Measurements from ENCODE around the gene KIFC1.
"Not testable (repeated sequence)": the region's sequence is repeated elsewhere in the genome, so short reads cannot be mapped to it uniquely, and the experiment has no call there.

Gene KIFC1
- total RNA-seq: 0.71 to 4.3 (median 3.6) reads per million in 4 donors

DNA sequence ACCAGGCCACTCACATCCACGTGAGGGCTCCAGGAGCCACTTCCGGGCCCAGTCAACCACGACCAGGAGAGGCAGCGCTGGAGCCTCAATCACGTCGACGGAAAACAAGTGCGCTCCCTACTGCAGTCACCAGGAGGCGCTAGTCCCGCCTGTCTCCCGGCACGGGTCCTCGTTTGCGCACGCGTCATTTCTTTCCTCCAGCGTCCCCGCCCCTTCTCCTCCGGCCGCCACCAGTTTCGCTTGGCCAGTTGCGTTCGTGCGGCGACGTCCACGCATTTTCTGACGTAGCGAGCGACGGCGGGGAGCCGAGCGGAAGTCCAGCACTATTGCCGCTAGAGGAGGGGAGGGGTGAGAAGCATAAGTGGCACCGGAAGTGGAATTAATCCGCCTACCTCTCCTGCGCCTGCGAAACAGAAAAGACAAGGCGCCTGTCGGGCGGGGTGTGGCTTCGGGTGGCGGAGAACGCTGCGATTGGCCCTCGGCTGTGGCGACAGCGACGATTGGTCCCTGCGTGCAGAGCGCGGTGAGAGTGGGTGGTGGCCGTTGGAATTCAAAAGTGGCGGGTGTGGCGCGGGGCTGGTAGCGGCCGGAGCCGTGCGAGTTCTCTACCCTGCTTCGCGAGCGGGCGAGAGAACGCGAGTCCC lies at the start of gene KIFC1:
KIFC1 (plus strand) TSS at position 546 of the 644 bp plus-strand sequence. CDS start 163 bp downstream, outside the sequence.
- DNase-seq: peak; percentile 98 to 100 (median 99)

DNA sequence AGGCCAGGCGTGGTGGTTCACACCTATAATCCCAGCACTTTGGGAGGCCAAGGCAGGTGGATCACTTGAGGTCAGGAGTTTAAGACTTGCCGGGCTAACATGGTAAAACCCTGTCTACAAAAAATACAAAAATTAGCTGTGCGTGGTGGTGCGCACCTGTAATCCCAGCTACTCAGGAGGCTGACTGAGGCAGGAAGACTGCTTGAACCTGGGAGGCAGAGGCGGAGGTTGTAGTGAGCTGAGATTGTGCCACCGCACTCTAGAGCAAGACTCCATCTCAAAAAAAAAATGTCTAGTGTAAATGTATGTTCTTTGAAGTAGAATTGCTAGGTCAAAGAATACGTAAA lies 48.0 kb upstream of the KIFC1 start:
- not testable (repeated sequence) for DNase-seq

- peak; percentile 52 to 83 (median 70) for DNase-seq
These were observed 47.5 kb upstream of the KIFC1 start for GRCh38 chr6:33343953-33344611.

DNA sequence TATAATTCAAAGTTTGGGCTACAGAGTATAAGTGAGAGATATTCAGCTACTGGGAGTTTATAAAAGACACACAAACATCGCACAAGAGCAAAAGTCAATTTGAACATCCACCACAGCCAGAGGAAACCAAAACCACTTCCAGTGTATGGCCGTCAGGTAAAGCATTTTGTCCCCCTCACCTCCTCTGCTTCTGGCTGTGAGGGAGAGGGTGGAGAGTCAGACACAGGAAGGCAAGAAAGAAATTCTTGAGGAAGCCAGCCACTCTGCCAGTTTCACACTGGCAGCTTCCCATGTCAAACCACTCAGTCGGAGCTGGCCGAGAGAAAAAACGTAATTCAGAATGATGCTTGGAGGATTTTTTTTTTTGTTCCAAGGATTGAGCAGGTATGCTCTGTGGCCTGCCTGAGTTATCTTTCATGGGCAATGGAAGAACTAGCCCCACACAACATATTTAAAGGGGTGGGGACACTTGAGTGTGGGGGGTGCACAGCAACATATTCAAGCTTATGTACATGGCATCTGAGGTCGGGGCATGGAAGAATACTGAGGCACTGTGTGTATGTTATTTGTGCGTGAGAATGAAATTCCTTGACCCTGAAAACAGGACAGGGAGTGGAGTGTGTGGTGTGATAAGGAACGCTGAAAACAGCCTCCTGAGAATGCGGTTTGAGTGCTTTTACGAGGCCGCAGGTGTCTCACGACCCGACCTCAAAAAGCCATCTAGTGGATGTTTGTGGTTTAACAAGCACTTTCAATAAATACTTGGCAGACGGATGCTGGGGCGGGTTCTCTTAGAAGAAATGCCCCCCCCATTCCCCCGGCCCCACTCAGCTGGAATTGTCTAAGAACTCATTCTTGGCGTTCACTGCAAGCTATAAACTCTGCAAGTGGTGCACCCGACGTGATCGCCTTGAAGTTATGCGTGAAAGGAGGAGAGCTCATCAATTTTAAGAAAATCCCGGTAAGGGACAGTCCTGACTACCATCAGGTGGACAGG lies 46.6 kb upstream of the KIFC1 start:
- peak; percentile 44 to 85 (median 62) for DNase-seq

DNA sequence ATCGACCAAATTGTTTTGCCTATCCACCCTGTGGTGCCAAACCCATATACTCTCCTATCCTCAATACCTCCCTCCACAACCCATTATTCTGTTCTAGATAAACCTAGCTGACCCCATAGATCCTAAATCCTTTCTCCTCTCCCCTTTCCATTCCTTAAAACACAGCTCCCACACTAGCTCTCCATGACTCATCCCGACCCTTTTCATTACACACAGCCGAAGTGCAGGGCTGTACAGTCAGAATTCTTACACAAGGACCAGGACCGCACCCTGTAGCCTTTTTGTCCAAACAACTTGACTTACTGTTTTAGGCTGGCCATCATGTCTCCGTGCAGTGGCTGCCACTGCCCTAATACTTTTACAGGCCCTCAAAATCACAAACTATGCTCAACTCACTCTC lies 44.7 kb upstream of the KIFC1 start:
- not testable (repeated sequence) for DNase-seq

DNA sequence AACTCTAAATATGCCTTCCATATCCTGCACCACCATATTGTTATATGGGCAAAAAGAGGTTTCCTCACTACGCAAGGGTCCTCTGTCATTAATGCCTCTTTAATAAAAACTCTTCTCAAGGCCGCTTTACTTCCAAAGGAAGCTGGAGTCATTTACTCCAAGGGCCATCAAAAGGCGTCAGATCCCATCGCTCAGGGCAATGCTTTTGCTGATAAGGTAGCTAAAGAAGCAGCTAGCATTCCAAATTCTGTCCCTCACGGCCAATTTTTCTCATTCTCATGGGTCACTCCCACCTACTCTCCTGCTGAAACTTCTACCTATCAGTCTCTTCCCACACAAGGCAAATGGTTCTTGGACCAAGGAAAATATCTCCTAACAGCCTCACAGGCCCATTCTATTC lies 43.8 kb upstream of the KIFC1 start:
- no peak for DNase-seq

GRCh38 chr6:33355860-33356259 lies 35.8 kb upstream of the KIFC1 start:
- DNase-seq: not testable (repeated sequence)

- no peak for DNase-seq
These were observed 35.3 kb upstream of the KIFC1 start for GRCh38 chr6:33356295-33356694.

- not testable (repeated sequence) for DNase-seq
These were observed 34.3 kb upstream of the KIFC1 start for GRCh38 chr6:33357160-33357871.

GRCh38 chr6:33359331-33359730 lies 32.3 kb upstream of the KIFC1 start:
- DNase-seq: no peak

- not testable (repeated sequence) for DNase-seq
These were observed 28.1 kb upstream of the KIFC1 start for GRCh38 chr6:33363486-33363885.

DNA sequence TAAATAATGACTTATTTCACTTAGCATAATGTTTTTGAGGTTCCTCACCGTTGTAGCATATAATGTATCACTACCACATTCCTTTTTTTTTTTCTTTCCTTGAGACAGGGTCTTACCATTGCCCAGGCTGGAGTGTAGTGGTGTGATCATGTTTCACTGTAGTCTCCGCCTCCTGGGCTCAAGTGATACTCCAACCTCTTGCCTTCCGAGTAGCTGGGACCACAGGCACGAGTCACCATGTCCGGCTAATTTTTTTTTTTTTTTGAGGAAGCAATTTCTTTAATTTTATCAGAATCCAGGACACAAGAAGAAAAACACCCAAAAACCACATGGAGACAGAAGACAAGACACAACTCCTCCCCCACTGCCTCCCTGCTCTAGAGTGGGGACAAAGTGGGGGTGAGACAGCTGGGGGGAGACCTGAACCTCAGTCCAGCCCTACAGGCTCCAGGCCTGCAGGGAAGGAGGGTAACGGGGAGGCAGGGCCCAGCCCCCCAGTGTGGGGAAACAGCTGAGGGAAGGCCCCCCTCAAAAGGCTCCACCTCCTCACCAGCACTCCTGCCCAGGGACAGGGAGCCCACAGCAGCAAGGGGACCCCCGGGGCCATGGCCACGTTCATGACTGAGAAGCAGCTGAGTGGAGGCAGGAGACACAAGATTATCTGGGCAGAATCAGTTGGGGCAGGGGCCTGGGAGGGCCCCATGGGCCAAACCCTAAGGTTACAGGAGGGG lies 27.0 kb upstream of the KIFC1 start:
- not testable (repeated sequence) for DNase-seq

- not testable (repeated sequence) for DNase-seq
These were observed 26.2 kb upstream of the KIFC1 start for GRCh38 chr6:33365206-33365971.

GRCh38 chr6:33367009-33367714 lies 24.5 kb upstream of the KIFC1 start:
- no peak for DNase-seq

GRCh38 chr6:33367715-33368025 lies 24.0 kb upstream of the KIFC1 start:
- DNase-seq: not testable (repeated sequence)

- not testable (repeated sequence) for DNase-seq
These were observed 19.7 kb upstream of the KIFC1 start for GRCh38 chr6:33371901-33372300.

GRCh38 chr6:33372526-33373123 lies 19.0 kb upstream of the KIFC1 start:
- DNase-seq: no peak

GRCh38 chr6:33373960-33374910 lies 17.4 kb upstream of the KIFC1 start:
- no peak for DNase-seq

DNA sequence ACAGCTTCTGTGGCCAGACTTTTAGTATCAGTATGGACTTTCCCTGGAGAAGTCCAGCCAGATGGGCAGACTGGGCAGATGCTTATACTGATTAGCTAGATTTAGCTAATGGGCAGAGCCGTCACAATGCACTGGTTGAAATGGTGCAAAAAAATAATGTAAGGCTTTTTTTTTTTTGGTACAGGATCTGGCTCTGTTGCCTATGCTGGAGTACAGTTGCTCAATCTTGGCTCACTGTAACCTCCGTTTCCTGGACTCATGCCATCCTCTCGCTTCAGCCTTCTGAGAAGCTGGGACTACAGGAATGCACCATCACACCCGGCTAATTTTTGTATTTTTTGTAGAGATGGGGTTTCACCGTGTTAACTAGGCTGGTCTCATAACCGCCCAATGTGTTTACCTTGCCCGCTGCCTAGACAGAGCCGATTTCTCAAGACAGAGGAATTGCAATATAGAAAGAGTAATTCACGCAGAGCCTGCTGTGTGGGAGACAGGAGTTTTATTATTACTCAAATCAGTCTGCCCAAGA lies 16.4 kb upstream of the KIFC1 start:
- no peak for DNase-seq

Measured in T-helper 1 cell (primary cell).